Stimulated activated CD8-positive, alpha-beta memory T cell treated with anti-CD3 and anti-CD28 coated beads, Interleukin-7, amount 100 ng/mL, for 1 hour (primary cell): ENCODE results near the gene NCOA7.
"Not testable (repeated sequence)": the region's sequence is repeated elsewhere in the genome, so short reads cannot be mapped to it uniquely, and the experiment has no call there.

Source experiments
- DNase-seq, 2 donors: peaks; one replicate each; pipeline ENCODE4 v3.0.0-alpha.2; 2020; ENCODE audit warnings: low read depth in 2 of 2

NCOA7 gene

GRCh38 chr6:125753218-125753936 lies 37.4 kb upstream of the NCOA7 start:
- no peak for DNase-seq

GRCh38 chr6:125753937-125754259 lies 36.9 kb upstream of the NCOA7 start:
- no peak for DNase-seq

GRCh38 chr6:125754566-125754965 lies 36.2 kb upstream of the NCOA7 start:
- no peak for DNase-seq

- DNase-seq = no peak
Observed at GRCh38 chr6:125759184-125759902, 31.4 kb upstream of the NCOA7 start.

GRCh38 chr6:125759959-125760457 lies 30.8 kb upstream of the NCOA7 start:
- no peak for DNase-seq

- DNase-seq = no peak
Observed at GRCh38 chr6:125764121-125764671, 26.6 kb upstream of the NCOA7 start.

GRCh38 chr6:125765944-125766343 lies 24.8 kb upstream of the NCOA7 start:
- DNase-seq = no peak

GRCh38 chr6:125766641-125767040 lies 24.1 kb upstream of the NCOA7 start:
- DNase-seq = no peak

- no peak for DNase-seq
Observed at GRCh38 chr6:125769147-125769783, 21.5 kb upstream of the NCOA7 start.

- DNase-seq = no peak
Observed at GRCh38 chr6:125773387-125774341, 17.1 kb upstream of the NCOA7 start.

- DNase-seq = not testable (repeated sequence)
Observed at GRCh38 chr6:125776107-125776826, 14.5 kb upstream of the NCOA7 start.

GRCh38 chr6:125779924-125780539 lies 10.7 kb upstream of the NCOA7 start:
- peak; percentile 67 to 78 for DNase-seq

GRCh38 chr6:125780540-125781313 lies 10.0 kb upstream of the NCOA7 start:
- DNase-seq = no peak

GRCh38 chr6:125781314-125781868 lies 9.4 kb upstream of the NCOA7 start:
- no peak for DNase-seq

- no peak for DNase-seq
Observed at GRCh38 chr6:125784365-125784764, 6.4 kb upstream of the NCOA7 start.

GRCh38 chr6:125787791-125788190 lies 3.0 kb upstream of the NCOA7 start:
- no peak for DNase-seq

- no peak for DNase-seq
Observed at GRCh38 chr6:125789167-125789566, 1.6 kb upstream of the NCOA7 start.

- no peak for DNase-seq
Observed at GRCh38 chr6:125789576-125790357, 993 bp upstream of the NCOA7 start.
